ENCODE measurements around the gene PRKN.

Gene PRKN

GRCh38 chr6:162237331-162237730, 490.2 kb downstream of the PRKN start:
- no peak for DNase-seq (ENCODE audit: low read depth)

DNA sequence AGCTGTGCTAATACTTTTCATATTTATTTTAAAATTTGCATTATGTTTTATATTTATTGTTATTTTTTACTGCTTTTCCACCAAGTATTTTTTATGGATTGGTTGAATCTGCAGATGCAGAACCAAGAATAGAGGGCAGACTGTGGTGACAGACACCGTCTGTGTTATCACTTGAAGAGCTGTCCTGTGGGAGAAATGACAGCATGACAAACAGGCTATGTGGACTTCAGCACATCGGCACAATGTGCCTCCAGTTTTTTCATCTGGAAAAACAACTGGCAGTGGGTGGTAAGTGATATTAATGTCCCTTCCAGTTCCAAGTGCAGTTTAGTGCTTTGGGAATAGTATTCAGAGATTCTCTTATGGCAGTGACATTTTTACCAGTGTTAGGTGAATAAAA, 492.9 kb downstream of the PRKN start:
- no peak for DNase-seq (ENCODE audit: low read depth)

DNA sequence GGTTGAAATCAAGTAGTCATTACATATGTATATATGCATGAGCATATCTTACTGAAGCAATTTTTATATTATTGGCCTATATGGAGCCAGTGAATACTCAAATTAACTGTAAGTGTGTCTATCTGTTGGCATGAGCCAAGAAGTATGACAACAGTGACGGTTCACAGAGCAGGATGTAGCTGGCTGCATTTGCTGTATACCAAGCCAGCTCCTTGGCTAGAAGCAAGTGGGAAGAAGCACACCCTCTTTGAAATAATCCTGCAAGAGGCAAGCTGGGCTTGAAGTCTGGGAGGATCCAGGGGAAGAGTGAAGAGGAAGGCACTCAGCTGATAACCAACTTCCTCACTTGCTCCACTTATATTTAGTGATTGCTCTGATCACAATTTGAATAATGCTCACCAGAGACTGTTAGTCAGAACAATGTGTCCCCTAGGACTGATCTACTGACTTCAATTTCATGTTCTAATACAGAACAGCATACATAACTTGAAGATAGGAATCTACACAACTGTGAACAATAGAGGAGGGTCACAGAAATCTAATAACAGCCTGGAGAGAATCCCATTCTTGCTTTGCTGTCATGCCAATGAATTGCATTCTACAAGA, 497.3 kb downstream of the PRKN start:
- no peak for DNase-seq (ENCODE audit: low read depth)

DNA sequence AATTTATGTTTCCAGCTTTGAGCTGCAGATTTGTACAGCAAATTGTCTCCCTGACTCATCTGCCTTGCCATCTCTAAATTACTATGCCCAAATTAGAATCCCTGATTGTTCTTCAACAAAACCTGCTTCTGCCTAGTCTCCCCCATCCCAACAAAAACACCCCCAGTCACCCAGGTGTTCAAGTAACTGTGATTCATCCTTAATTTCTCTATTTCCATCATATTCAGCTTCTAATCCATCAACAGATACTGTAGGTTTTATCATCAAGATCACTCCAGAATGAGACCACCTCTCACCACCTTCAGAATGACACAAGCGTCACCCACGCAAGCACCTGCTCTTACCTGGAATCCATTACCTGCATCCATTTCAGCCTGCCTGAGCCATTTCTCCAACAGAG, 498.5 kb downstream of the PRKN start:
- DNase-seq (ENCODE audit: low read depth) = no peak

DNA sequence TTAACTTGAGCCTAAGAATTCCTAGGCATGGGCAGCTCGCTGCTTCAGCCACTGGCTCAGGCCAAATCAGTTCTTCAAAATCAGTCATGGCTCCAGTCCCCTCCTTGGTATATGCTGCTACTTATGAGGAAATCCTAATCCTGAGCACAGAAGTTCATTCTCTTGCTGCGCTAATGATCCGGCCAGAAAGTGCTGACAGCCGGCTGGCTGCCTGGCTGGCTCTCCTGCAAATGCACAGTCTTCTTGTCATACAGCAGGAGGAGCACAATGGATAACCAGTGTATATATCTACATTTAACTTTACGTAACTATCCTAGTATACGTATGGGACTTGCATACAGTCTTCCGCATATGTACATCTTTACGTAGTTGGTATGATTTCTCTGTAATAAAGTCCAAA, 500.8 kb downstream of the PRKN start:
- DNase-seq (ENCODE audit: low read depth) = no peak

- no peak for DNase-seq (ENCODE audit: low read depth)
These were observed 505.0 kb downstream of the PRKN start for GRCh38 chr6:162222521-162222920.

- no peak for DNase-seq (ENCODE audit: low read depth)
These were observed 506.7 kb downstream of the PRKN start for GRCh38 chr6:162220876-162221275.

DNA sequence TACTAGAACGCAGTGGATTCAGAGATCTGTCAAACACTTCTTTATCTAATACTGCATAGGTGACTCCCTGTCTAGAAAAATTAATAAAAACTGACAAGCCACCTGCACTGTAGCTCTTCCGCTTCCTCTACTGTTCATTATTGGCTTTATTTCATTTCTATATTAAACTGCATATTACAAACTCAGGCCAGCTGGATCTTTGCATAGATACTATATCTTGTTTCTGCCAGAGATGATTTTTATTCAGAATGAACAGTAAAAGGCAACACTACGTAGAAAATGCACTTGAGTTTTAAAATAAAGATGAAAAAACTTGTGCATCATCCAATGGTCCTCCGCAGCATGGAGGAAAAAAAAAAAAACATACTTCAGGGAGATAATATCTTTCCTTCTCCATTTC, 508.3 kb downstream of the PRKN start:
- no peak for DNase-seq (ENCODE audit: low read depth)

DNA sequence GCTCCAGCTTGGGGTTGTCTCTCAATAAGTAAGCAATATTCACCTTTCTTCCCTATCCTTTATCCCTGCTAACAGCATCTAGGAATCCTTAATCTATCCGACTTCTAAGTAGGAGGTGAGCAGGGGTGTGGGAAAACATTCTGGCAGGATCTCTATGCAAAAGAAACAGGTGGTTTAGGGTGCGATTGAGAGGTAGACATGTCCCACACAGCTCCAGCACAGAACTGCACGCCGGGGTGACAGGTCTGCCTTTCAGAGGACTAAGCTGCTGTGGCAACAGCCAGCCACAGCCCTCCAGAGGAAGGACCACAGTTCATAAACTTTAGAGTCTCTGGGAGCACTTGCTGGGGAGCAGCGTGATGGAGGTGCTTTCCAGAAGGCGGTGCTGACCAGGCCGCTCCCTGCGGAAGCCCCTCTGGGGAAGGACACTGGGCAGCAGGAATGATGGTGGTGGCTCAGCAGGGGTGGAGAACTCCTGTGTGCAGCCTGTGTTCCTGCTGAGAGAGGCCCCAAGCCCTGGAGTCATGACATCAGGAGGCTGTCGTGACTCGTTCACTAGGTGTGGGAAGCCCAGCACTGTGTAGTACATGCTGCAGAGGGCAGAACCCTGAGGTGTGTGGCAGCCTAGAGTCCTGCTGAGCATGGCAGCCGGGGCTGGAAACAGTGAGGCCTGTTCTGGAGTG, 509.6 kb downstream of the PRKN start:
- no peak for DNase-seq (ENCODE audit: low read depth)

GRCh38 chr6:162217058-162217457, 510.5 kb downstream of the PRKN start:
- DNase-seq (ENCODE audit: low read depth) = no peak

DNA sequence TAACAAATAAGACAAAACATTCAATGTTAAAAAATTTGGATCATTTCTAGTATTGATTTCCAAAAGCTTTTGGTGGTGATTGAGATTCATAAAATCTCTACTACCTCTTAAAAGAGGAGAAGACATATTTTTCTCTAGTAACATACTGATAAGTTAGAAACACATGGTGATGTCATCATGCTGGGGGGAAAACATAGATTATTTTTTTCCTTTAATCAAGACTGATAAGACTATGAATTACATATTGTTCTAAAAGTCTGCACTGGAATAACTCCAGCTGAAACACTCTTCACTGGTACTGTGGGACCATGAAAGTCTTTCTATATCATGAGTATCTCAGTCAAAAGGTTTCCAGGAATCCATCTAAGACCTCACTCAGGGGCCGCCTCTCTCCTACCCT, 515.8 kb downstream of the PRKN start:
- no peak for DNase-seq (ENCODE audit: low read depth)

GRCh38 chr6:162211022-162211421, 516.5 kb downstream of the PRKN start:
- DNase-seq (ENCODE audit: low read depth) = no peak

- DNase-seq (ENCODE audit: low read depth) = no peak
These were observed 524.3 kb downstream of the PRKN start for GRCh38 chr6:162203287-162203686.

DNA sequence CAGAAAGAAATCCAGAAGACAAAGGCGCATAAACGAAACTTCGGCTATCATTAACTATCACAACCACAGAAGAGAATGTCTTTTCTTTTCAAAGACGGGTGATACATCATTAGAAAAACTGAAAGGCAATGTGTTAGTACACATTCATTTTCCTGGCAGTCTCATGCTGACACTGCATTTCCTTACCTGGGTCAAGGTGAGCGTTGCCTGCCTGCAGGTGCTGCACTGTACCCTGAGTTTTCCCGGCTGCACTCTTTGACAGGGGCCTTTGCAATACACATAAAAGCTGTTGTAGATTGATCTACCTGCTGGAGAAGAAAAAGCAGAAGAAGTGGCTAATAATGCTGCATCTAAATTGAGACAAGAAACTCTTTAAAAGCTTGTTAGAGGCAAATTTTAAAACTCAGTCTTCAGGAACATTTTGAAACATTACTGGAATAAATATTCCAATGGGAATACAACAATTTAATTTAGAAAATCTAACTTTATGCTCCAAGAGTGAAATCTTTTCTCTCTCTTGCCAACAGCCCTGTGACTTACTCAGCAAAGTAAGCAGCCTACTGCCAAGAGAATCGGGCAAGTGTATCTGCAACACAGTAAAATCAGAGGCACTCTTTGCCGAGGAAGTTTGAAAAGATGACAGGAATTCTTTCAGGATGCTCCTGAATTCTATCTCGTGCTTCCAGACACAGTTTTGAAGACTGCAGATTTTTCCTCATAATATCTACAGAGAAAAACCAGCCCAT, 526.4 kb downstream of the PRKN start:
- DNase-seq (ENCODE audit: low read depth) = no peak

- DNase-seq (ENCODE audit: low read depth) = no peak
These were observed 527.5 kb downstream of the PRKN start for GRCh38 chr6:162200041-162200440.

GRCh38 chr6:162198925-162199324, 528.6 kb downstream of the PRKN start:
- DNase-seq (ENCODE audit: low read depth) = no peak

GRCh38 chr6:162198076-162198475, 529.5 kb downstream of the PRKN start:
- no peak for DNase-seq (ENCODE audit: low read depth)

- DNase-seq (ENCODE audit: low read depth) = no peak
These were observed 532.1 kb downstream of the PRKN start for GRCh38 chr6:162195441-162195840.

DNA sequence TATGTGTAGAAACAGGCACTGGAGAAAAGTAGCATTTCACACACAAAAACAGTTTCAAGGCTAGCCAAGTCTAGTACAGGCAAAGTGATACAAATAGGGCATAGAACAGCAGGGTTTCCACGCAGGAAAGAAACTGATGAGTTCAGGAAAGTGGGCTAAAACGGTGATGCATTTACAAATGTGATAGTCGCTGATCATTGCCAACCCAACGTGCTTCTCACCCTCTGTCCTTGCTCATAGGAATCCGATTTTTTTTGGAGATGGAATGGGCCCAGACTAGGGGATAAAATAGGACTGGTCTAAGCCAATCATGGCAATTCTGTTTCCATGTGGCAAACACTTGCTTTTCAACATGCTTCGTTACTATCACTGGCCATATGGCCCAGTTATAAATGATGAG, 536.6 kb downstream of the PRKN start:
- no peak for DNase-seq (ENCODE audit: low read depth)

- DNase-seq (ENCODE audit: low read depth) = no peak
These were observed 540.2 kb downstream of the PRKN start for GRCh38 chr6:162187168-162187935.

DNA sequence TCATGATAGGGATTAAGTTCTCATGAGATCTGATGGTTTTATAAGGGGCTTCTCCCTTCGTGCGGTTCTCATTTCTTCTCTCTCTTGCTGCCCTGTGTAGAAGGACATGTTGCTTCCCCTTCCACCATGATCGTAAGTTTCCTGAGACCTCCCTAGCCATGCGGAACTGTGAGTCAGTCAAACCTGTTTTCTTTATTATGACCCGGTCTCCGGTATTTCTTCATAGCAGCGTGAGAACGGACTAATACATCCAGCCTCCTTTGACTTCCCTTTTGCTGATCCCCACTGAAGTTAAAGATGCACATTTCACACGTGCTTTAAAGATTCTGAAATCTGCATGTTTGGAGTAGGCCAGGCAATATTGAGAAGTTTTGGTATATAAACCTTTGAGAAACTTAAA, 543.1 kb downstream of the PRKN start:
- no peak for DNase-seq (ENCODE audit: low read depth)

GRCh38 chr6:162181741-162182401, 545.7 kb downstream of the PRKN start:
- no peak for DNase-seq (ENCODE audit: low read depth)
